ENCODE data around the gene TSPAN10. TPM values are rescaled to one million over a fixed set of nuclear protein-coding genes. Genes with fewer than 3 reads are reported as not detected.

The TSPAN10 gene
- total and polyA plus RNA-seq, 2 of the 13 experiments (the other 11 are each of a cell fraction or from before 2014, with no cell fraction given), result 0.54 to 0.75 TPM

- TF ChIP-seq, protein P1, sequence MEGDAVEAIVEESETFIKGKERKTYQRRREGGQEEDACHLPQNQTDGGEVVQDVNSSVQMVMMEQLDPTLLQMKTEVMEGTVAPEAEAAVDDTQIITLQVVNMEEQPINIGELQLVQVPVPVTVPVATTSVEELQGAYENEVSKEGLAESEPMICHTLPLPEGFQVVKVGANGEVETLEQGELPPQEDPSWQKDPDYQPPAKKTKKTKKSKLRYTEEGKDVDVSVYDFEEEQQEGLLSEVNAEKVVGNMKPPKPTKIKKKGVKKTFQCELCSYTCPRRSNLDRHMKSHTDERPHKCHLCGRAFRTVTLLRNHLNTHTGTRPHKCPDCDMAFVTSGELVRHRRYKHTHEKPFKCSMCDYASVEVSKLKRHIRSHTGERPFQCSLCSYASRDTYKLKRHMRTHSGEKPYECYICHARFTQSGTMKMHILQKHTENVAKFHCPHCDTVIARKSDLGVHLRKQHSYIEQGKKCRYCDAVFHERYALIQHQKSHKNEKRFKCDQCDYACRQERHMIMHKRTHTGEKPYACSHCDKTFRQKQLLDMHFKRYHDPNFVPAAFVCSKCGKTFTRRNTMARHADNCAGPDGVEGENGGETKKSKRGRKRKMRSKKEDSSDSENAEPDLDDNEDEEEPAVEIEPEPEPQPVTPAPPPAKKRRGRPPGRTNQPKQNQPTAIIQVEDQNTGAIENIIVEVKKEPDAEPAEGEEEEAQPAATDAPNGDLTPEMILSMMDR (CRISPR knock-in tag; IDR thresholded peaks at IDR 0.05), result no peak
- no peak for TF ChIP-seq PRDM4 (CRISPR knock-in tag; IDR thresholded peaks at IDR 0.05; ENCODE audit: borderline replicate concordance)
- TF ChIP-seq, protein P2, sequence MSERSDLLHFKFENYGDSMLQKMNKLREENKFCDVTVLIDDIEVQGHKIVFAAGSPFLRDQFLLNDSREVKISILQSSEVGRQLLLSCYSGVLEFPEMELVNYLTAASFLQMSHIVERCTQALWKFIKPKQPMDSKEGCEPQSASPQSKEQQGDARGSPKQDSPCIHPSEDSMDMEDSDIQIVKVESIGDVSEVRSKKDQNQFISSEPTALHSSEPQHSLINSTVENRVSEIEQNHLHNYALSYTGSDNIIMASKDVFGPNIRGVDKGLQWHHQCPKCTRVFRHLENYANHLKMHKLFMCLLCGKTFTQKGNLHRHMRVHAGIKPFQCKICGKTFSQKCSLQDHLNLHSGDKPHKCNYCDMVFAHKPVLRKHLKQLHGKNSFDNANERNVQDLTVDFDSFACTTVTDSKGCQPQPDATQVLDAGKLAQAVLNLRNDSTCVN (CRISPR knock-in tag; IDR thresholded peaks at IDR 0.05; ENCODE audit: borderline replicate concordance), result no peak
These were observed 36.0 kb downstream of the TSPAN10 start (continued) for GRCh38 chr17:81672954-81673353.

GRCh38 chr17:81673561-81674258 is 36.7 kb downstream of the TSPAN10 start:
- Histone ChIP-seq H3K9me3 (ENCODE audit: low read length) (no peaks in the 10 kb centered on the region), H3K27ac (ENCODE audit: extremely low read length, insufficient read depth, low read length) (no peak overlapping the region), H3K9ac (ENCODE audit: insufficient read depth, low read depth, low read length) (no peak overlapping the region), H3K4me2 (ENCODE audit: low read depth, low read length) (no peak overlapping the region), H3K36me3 (replicated peaks in 1 of 2; ENCODE audit: control insufficient read depth in 1 of 2, insufficient read depth in 2 of 2, low read length in 2 of 2) (peaks cover 32 to 49% of the 10 kb centered on the region in 2 experiments), H3K27me3 (ENCODE audit: control insufficient read depth in 1 of 2, insufficient read depth in 2 of 2, low read length in 2 of 2) (no peaks in the 10 kb centered on the region), H3K4me3 (replicated peaks in 1 of 3; ENCODE audit: insufficient read depth in 1 of 3, low read depth in 2 of 3, low read length in 3 of 3) (no peak overlapping the region), H3K79me2 (ENCODE audit: insufficient read depth, low read length) (peaks cover under 1% of the 10 kb centered on the region), H2AFZ (ENCODE audit: low read length) (no peak overlapping the region), H3K4me1 (ENCODE audit: insufficient read depth, low read length) (0 out of 2 replicates have a peak, but pooled peaks cover 7% of the 10 kb centered on the region), H4K20me1 (ENCODE audit: insufficient read depth, low read length) (no peaks in the 10 kb centered on the region)
- in situ Hi-C loops (cut with HindIII; ENCODE audit: extremely low pct_ligation_motif_present, low pct_unique_long_range_greater_than_20kb), result no loop called here
- ChIA-PET CTCF (ENCODE audit: low intra/inter-chr PET ratio, low total read pairs) (no interaction called here), POLR2A (interaction anchor here (2.1 to 3.9 kb wide), 3 partner anchors 10 to 29 kb away, joined by 8 to 26 read pairs (median 13); partner anchors contain the start of genes ARL16, HGS and MRPL12)
- 96% methylated on average over 16 of the region's 18 CpGs for WGBS (ENCODE audit: low lambda C conversion rate)
- ATAC-seq (no peak), DNase-seq (ENCODE audit: low spot score) (no peak), FAIRE-seq (no peak)
- TF ChIP-seq ZNF772 (CRISPR knock-in tag; IDR thresholded peaks at IDR 0.05) (no peak), HNRNPK (IDR thresholded peaks at IDR 0.05; ENCODE audit: low read depth, low read length, poor library complexity, severe bottlenecking) (no peak), NR2F6 (IDR thresholded peaks at IDR 0.05) (no peak), NR2F6 (CRISPR knock-in tag; IDR thresholded peaks at IDR 0.05) (no peak), NFYC (CRISPR knock-in tag; IDR thresholded peaks at IDR 0.05) (no peak), KDM5A (IDR thresholded peaks at IDR 0.05; ENCODE audit: borderline replicate concordance, low read length) (no peak), AGO2 (optimal IDR thresholded peaks at IDR 0.05; ENCODE audit: low read depth, low read length) (peak; percentile 78), RBFOX2 (IDR thresholded peaks at IDR 0.05; ENCODE audit: low read depth, low read length) (peak; percentile 38; the same call in 1 of the 2 replicates)
- TF ChIP-seq, protein P3, sequence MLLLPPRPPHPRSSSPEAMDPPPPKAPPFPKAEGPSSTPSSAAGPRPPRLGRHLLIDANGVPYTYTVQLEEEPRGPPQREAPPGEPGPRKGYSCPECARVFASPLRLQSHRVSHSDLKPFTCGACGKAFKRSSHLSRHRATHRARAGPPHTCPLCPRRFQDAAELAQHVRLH (CRISPR knock-in tag; IDR thresholded peaks at IDR 0.05; ENCODE audit: borderline replicate concordance, low read depth), result no peak
- TSS peak; percentile 29 for BruUV-seq (replicated peaks)
- intact Hi-C loops (cut with micrococcal nuclease; ENCODE audit: unreplicated experiment), result no loop called here

Measured in HepG2 (cell line).